Epithelial cell of esophagus (primary cell): ENCODE results near the gene TRIO.
A peak's percentile ranks its signal among the peaks of the same experiment; 100 is the strongest.

Experiments
- DNase-seq: peaks from one replicate; pipeline ENCODE4 v3.0.0; 2010; ENCODE audit warnings: low read depth
- H3K4me3 ChIP-seq: 2 replicates; pipeline ENCODE4 v1.5.1; 2011; ENCODE audit warnings: mild to moderate bottlenecking, low read length, control low read depth
- TF ChIP-seq, protein P1 (sequence below): IDR thresholded peaks from 2 replicates; pipeline ENCODE4 v1.5.1; 2011; ENCODE audit warnings: low read depth, mild to moderate bottlenecking, low read length, control low read depth, inconsistent platforms; ENCODE audit not compliant: insufficient read depth; ENCODE audit errors: missing control alignments

Gene TRIO

GRCh38 chr5:14187660-14188059, 44.5 kb downstream of the TRIO start:
- H3K4me3 ChIP-seq: no peak overlapping the region
- no peak for DNase-seq
- TF ChIP-seq, protein P1, sequence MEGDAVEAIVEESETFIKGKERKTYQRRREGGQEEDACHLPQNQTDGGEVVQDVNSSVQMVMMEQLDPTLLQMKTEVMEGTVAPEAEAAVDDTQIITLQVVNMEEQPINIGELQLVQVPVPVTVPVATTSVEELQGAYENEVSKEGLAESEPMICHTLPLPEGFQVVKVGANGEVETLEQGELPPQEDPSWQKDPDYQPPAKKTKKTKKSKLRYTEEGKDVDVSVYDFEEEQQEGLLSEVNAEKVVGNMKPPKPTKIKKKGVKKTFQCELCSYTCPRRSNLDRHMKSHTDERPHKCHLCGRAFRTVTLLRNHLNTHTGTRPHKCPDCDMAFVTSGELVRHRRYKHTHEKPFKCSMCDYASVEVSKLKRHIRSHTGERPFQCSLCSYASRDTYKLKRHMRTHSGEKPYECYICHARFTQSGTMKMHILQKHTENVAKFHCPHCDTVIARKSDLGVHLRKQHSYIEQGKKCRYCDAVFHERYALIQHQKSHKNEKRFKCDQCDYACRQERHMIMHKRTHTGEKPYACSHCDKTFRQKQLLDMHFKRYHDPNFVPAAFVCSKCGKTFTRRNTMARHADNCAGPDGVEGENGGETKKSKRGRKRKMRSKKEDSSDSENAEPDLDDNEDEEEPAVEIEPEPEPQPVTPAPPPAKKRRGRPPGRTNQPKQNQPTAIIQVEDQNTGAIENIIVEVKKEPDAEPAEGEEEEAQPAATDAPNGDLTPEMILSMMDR: no peak

- TF ChIP-seq, protein P1: no peak
- no peak for DNase-seq
- H3K4me3 ChIP-seq: no peak overlapping the region
Measured at GRCh38 chr5:14188778-14189177, 45.6 kb downstream of the TRIO start.

DNA sequence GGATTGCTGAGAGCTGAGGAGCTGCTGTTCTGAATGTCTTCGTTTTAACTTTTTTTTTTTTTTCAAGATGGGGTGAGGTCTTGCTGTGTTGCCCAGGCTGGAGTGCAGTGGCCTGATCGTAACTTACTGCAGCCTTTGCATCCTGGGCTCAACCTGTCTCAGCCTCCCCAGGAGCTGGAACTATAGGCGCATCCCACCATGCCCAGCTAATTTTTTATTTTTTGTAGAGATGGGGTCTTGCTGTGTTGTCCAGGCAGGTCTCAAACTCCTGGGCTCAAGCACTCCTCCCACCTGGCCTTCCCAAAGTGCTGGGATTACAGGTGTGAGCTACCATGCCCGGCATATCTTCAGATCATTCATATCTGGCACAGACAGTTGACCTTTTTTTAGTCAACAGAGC, 46.5 kb downstream of the TRIO start:
- no peak overlapping the region for H3K4me3 ChIP-seq
- TF ChIP-seq, protein P1: no peak
- no peak for DNase-seq

- H3K4me3 ChIP-seq: no peak overlapping the region
- peak; percentile 98 for DNase-seq
- TF ChIP-seq, protein P1: no peak
Measured at GRCh38 chr5:14190194-14191164, 47.3 kb downstream of the TRIO start.

GRCh38 chr5:14191325-14191724, 48.2 kb downstream of the TRIO start:
- DNase-seq: no peak
- H3K4me3 ChIP-seq: no peak overlapping the region
- TF ChIP-seq, protein P1: no peak

DNA sequence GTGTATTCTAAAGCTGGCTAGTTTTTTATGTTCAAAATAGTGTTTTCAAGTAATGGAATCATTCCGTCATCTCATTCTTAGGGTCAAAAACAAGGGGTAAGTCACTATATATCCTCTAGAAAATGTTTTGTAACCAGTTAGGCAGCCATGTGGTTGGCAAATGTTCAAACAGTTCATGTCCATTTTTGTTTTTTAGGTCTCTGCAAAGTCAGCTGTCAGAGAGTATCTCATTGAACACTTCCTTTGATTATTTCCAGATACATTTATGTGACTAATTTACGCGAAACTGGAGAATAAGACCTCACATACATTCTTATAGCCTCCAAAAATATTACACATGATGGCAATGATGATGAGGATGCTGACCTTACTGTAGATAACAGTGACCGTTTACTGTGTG, 50.4 kb downstream of the TRIO start:
- TF ChIP-seq, protein P1: no peak
- H3K4me3 ChIP-seq: no peak overlapping the region
- no peak for DNase-seq
